RPMI7951 (cell line): ENCODE results near the gene PKP4. TPM values are rescaled to one million over a fixed set of nuclear protein-coding genes. Genes with fewer than 3 reads are reported as not detected.
"Not testable (repeated sequence)": the region's sequence is repeated elsewhere in the genome, so short reads cannot be mapped to it uniquely, and the experiment has no call there.

ENCODE experiments used
- DNase-seq: peaks from one replicate; pipeline ENCODE4 v3.0.0-alpha.2; 2012; ENCODE audit warnings: low read depth
- total RNA-seq: library from RNA; depleted of rRNA; stranded (reverse); fragments of >200 nt; shearing (Covaris generic); gene quantifications from 2 replicates; pipeline ENCODE4 v1.2.3, GENCODE V29; 2014; rRNA removed

PKP4 gene, protein sequence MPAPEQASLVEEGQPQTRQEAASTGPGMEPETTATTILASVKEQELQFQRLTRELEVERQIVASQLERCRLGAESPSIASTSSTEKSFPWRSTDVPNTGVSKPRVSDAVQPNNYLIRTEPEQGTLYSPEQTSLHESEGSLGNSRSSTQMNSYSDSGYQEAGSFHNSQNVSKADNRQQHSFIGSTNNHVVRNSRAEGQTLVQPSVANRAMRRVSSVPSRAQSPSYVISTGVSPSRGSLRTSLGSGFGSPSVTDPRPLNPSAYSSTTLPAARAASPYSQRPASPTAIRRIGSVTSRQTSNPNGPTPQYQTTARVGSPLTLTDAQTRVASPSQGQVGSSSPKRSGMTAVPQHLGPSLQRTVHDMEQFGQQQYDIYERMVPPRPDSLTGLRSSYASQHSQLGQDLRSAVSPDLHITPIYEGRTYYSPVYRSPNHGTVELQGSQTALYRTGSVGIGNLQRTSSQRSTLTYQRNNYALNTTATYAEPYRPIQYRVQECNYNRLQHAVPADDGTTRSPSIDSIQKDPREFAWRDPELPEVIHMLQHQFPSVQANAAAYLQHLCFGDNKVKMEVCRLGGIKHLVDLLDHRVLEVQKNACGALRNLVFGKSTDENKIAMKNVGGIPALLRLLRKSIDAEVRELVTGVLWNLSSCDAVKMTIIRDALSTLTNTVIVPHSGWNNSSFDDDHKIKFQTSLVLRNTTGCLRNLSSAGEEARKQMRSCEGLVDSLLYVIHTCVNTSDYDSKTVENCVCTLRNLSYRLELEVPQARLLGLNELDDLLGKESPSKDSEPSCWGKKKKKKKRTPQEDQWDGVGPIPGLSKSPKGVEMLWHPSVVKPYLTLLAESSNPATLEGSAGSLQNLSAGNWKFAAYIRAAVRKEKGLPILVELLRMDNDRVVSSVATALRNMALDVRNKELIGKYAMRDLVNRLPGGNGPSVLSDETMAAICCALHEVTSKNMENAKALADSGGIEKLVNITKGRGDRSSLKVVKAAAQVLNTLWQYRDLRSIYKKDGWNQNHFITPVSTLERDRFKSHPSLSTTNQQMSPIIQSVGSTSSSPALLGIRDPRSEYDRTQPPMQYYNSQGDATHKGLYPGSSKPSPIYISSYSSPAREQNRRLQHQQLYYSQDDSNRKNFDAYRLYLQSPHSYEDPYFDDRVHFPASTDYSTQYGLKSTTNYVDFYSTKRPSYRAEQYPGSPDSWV
- total RNA-seq: 33.0 and 33.5 TPM in 2 replicates

DNA sequence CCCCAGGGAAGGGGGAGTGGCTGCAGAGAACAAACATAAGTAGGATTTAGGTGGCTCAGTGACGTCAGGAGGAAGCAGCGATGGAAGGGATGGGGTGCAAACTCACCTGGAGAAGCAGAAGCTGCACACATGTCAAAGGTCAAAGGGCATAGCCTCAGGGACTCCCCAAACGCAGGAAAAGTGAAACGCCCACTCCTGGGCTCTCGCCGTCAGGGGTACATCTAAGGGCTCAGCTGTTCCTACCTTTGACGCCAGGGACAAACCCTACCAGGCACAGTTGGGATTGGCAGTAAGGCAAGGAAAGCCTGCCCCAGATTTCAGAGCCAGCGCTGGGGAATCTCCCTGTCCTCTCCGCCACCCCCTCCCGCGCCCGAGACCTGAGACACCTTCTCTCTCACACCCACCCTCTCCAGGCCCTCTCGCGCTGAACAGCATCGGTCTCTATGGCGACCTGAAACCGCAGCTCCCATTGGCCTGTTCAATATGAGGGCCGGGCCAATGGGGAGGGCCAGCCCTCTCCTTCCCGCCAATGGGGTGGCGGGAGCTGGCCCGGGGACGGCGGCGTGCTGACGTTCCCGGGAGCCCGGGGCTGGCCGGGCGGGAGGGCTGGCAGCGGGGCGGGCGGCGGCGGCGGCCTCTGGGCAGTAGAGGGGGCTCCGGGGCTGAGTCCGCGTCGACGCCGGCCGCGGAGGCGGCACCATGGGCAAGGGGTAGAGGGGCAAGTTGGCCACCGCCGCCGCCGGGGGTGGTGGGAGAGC is at the start of gene PKP4, which contains the start of gene CCDC148:
PKP4 (plus strand) TSS at position 644 of the 758 bp plus-strand sequence. CDS start 76,233 bp downstream, outside the sequence.
CCDC148 (minus strand) TSS at position 445 of the 758 bp plus-strand sequence; CDS start at position 131, 314 bp downstream.
- DNase-seq: peak; percentile 93

DNA sequence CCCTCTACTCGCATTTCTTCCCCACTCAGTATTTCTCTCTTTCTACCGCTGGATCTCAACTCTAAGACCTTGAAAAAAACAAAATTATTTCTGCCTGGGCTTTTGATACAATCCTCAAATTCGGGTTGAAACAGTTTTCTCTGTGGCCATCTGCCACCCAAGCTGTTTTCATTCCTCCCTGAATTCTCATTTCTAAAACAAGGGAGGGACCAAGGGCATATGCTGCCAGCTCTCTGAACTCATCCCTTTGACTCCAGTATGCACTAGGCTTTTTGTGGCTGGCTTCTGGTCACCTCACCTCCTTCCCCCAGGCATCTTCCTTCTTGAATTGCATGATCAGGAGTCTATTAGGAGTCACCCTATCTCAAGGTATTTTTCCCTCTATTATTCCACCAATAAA is 49.7 kb upstream of the PKP4 start:
- no peak for DNase-seq

DNA sequence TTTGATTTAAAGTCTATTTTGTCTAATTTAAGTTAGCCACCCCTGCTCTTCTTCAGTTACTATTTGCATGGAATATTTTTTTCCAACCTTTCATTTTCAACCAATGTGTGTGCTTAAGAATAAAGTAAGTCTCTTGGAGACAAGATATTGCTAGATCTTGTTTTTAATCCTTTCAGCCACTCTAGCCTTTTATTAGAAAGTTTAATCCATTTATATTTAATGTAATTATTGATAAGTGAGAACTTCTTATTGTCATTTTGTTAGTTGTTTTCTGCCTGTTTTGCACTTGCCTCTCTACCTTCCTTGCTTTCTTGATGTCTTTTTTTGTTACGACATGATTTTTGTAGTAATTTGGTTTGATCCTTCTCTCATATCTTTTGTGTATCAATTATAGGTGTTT is 46.6 kb upstream of the PKP4 start:
- no peak for DNase-seq

DNA sequence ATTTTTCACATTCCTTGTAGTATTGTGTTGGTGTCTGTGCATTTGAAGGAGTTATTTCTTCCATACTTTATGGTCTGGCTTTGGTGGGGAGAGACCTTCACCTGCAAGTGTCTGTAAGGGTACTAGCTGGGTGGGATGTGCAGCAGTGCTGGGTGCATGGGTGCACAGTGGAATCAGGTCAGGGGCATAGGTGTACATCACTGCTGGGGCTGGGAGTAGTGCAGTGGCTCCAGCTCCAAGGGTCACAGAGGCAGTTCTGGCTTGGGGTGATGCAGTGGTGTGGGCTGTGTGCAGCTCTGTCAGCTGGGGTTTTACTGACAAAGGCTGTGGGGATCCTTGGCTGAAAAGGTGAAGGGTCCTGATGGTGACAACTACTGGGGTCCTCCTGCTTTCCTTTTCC is 45.0 kb upstream of the PKP4 start:
- DNase-seq: no peak

DNA sequence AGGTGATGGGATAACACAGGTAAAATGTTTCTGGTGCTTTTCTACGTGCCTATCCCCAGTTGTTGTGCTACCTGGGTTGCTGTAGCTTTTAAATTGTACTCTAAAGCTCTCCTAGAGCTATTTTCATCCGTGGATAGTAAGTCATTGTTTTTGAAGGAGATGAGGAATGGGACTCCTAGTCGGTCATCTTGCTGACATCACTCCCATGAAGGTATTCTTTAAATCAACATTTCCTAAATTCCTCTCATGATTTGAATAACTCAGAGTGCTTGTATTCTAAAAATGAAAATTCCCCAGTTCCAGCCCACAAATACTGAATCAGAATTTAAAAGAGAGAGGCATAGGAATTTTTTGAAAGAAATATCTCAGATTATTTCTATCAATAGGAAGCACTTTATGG is 44.5 kb upstream of the PKP4 start:
- no peak for DNase-seq

DNA sequence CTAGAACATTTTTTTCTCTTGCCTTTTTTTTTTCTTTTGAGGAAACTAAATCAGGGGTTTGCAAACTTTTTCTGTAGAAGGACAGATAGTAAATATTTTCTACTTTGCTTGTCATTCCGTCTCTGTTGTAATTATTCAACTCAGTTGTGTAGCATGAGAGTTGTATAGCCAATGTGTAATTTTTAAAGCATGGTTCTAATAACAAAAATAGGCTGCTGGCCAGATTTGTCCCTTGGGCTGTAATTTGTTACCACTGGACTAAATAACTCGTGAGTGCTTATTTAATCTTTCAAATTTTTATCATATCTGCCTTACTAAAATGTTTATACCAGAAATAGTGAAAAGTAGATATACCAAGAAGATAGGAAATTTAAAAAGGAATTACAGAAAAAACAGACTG is 43.2 kb upstream of the PKP4 start:
- DNase-seq: no peak

DNA sequence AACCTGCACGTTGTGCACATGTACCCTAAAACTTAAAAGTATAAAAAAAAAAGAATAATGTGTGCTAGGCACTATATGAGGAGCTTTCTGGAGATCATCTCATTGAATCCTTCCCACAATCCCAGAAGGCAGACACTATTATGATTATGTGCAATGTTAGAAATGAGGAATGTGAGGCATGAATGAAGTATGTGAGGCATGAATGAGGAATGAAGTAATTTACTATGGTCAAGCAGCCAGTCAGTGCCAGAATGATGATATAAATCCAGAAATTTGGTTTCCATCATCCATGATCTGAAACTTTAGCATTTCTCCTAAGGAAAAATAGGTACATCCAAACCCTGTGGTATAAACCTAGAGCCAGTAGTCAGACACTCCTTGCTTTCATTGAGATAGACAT is 42.2 kb upstream of the PKP4 start:
- DNase-seq: no peak

DNA sequence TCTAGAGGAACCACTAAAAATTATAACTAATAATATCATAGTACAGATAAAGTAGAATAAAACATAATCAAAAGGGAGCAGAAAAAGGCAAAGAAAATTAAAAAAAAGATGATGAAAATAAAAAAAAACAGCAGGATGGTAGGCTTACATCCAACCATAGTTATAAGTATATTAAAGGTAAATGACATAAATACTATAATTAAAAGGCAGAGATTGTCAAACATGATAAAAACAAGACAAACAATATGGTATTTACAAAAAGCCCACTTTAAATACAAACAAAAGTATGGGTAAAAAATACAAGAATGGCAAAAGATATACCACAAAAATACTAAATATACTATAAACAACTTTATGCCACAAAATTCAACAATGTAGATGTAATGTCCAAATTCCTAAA is 24.6 kb upstream of the PKP4 start:
- DNase-seq: no peak

DNA sequence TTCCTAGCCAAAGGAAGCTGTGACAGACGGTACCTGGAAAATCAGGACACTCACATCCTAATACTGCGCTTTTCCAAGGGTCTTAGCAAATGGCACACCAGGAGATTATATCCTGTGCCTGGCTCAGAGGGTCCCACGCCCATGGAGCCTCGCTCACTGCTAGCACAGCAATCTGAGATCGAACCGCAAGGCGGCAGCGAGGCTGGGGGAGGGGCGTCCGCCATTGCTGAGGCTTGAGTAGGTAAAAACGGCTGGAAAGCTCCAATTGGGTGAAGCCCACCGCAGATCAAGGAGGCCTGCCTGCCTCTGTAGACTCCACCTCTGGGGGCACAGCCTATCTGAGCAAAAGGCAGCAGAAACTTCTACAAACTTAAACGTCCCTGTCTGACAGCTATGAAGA is 23.0 kb upstream of the PKP4 start:
- not testable (repeated sequence) for DNase-seq

DNA sequence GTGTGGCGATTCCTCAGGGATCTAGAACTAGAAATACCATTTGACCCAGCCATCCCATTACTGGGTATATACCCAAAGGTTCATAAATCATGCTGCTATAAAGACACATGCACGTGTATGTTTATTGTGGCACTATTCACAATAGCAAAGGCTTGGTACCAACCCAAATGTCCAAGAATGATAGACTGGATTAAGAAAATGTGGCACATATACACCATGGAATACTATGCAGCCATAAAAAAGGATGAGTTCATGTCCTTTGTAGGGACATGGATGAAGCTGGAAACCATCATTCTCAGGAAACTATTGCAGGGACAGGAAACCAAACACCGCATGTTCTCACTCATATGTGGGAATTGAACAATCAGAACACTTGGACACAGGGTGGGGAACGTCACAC is 17.7 kb upstream of the PKP4 start:
- DNase-seq: not testable (repeated sequence)

DNA sequence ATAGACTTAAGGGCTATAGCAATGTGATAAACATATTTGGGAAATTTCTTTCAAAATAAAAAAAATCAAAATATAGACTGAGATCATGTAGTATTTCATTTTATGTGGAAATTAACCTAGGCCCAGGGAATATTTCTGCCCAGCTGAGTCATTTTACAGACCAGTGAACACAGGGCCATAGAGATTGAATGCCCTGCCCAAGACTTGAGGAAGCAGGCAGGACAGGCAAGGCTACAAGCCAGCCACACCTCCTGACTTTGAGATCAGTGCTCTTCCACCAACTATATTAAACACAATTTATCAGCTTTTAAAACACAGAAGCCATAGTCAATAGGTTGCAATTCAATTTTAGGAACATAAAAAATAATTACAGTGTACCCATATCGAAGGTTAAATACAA is 13.1 kb upstream of the PKP4 start:
- no peak for DNase-seq

DNA sequence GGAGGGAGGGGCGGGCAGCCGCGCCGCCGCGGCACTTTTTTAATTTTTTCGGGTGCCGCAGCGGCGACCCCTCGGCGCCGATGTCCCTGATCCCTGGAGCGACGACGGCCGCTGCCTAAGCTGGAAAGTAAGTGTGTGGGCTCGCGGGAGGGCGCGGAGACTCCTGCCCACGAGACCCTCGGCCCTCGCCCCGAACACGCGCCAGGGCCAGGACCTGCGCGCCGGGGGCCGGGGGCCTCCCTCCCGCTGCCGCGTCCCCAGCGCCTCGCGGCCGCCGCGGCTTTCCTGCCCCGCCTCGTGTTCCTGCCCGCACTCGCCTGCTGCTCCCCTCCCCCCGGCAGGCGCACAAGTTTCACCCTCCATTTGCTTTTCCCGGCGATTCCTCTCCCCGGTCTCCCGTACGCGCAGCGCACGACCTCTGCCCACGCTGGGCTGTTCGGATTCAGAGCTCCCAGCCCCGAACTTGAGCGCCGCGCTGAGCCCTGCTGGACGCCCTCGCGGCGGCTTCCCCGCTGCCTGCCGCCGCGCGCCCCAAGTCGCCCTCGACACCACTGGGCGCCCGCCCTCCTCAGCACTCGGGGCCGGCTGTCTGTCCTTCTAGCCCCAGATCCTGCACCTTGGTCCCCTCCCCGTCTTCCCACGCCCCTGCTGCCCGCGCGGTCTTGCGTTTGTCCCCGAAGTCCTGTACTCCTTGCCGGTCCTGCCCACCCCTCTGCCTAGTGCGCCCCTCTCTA is 507 bp downstream of the PKP4 start:
- DNase-seq: peak; percentile 63

DNA sequence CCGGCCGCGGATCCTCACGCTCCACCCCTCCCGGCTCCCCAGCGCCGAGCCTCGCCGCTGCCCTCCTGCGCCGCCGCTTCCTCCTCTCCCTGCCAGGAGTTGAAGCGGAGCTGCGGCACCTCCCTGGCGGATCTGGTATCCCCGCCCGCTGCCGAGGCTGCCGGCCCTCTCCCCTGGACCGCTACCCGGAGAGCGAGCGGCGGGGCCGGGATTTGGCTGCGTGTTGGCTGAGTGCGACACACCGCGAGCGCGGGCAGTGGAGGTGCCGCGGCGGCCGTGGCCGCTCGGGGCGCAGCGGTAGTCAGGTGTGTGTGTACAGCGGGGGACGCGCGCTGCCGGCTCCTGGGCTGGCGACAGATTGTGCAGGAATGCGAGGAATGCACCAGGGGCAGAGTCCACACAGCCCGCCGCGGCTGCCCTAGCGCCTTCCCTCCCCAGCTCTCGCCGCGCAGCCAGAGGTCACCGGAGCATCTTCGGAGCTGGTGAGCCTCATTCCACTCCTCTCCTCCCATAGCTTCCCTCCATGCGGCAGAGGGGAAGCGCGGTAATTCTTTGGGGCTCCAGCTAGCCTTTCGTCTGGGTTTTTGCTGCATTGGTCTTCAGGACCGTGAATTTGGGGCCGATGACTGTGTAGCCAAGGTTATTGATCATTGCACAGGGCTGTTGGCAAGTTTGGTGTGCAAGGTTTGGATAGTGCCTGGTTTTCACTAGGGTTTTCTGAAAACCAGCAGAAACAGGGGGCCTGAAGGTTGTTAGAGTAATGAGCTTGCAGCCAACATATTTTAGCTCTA is 1.3 kb downstream of the PKP4 start:
- DNase-seq: peak; percentile 73

DNA sequence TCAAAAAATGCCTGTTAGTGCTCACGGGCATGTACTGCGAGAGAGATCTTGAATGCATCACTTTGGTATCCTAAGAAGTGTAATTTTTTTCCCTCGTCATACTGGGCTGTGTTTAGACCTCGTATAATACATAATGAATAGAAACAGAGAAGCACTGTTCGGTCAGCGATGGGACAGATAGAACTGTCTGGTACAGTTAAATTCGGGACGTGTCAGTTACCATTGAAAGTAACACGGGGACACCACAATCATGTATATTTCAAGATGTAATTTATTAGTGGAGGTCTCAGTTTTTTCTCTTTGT is 1.8 kb downstream of the PKP4 start:
- no peak for DNase-seq

DNA sequence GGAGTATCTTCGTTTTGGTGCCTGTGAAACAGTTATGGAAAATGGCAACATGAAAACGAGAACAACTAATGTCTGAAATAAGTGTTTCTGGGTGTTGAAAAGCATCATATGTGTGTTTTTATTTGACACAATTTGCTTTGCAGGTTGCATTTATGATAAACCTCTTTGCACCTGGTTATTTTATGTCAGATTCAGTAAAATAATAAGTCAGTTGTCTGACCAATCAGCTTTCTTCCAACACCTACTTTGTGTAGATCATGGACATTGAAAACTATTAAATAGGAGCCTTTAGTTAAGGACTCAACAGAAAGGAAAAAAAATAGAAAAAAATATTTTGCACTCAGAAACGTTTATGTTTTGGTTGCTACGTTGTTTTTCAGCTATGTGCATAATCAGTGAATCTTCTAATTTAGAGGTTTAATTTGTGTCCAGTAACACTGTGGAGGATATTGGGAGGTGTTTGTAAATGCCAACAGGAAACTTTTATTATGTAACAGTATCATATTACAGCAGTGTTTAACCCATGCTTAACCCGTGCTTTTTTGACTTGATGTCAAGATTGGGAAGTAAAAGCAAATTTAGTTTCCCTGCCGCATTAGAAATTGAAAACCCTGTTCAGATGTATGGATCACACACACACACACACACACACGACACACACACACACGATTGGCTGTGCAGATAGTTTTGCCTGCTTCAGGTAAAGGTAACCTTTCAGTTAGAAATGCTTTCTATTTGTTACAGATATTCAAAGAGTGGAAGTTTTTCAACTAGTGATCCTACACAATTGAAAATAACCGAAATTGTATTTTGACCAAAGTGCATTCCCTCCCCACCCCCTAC is 2.6 kb downstream of the PKP4 start:
- DNase-seq: no peak

DNA sequence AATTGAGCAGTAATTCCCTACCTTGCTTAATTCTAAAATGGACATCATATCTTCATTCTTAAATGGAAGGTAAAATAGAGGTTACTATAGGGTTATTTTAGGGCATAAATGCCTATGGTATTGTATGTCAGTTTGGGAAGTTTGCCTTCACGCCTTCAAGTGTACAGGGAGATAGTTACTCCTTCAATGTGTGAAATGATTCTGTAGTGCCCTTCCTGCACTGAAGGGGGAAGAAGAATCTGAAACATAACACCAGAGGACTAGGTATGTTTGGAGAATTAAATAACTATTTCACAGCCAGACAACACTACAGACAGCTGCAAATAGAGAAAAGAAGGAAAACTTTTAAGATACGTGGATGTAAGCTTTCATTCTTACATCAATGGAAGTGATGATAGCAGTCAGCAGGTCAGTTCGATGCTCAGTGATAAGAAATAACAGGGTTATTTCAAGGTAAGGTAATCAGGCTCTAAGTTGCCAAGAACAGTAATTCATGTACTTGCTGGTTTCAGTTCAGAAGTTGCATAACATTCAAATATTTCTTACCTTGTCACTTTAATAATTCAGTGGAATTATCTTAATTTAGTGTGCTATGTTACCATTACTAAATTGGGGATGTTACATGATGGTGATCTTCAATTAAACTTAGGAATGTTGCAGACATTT is 4.0 kb downstream of the PKP4 start:
- no peak for DNase-seq

DNA sequence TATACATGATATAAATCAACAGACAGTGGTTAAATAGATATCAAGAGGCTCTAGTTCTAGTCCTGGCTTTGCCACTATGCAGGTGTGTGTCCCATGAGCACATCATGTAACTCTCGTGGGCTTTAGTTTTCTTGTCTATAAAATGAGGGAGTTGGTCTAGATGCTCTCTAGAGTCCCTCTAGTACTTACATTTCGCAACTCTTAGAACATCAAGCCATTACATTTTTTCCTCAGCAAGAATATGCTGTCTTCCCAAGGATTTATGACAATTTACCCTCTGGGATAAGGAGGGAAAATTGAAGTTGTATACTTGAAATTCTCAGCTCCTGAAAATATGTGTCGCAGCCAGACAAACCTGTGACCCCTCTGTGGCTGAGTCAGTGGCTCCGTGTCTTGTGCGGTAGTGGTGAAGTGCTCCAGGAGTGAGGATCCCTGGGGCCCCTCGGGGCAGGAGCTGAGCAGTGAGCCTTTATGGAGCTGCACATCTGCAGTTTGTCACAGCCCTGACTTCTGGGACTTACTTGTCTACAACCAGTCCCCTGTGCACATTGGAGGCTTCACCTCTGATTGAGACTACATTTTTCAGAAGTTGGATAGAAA is 6.8 kb downstream of the PKP4 start:
- DNase-seq: peak; percentile 61
